ENCODE results near the gene DNHD1.

DNHD1 gene

GRCh38 chr11:6544921-6545850 is 48.1 kb downstream of the DNHD1 start:
- Histone ChIP-seq H3K9me2 (replicated peaks; ENCODE audit: low read depth, low read length) (no peaks in the 10 kb centered on the region), H2AFZ (ENCODE audit: low read length) (no peak overlapping the region), H3K4me1 (ENCODE audit: insufficient read depth, low read length, poor library complexity, severe bottlenecking) (peaks cover 5% of the 10 kb centered on the region), H3F3A (ENCODE audit: low read depth) (no peaks in the 10 kb centered on the region), H3K4me2 (ENCODE audit: low read depth, low read length, poor library complexity, severe bottlenecking) (no peak overlapping the region), H3K9ac (ENCODE audit: low read depth, low read length, poor library complexity, severe bottlenecking) (no peak overlapping the region), H3K36me3 (ENCODE audit: insufficient read depth, low read length) (no peaks in the 10 kb centered on the region; the same call in 1 of the 2 replicates), H3K79me2 (ENCODE audit: insufficient read depth, low read length) (no peaks in the 10 kb centered on the region), H3K27me3 (ENCODE audit: insufficient read depth, low read length, poor library complexity, severe bottlenecking) (no peaks in the 10 kb centered on the region), H4K20me1 (ENCODE audit: insufficient read depth, low read length, poor library complexity, severe bottlenecking) (no peaks in the 10 kb centered on the region), H3K4me3 (ENCODE audit: low read length, poor library complexity, severe bottlenecking) (no peak overlapping the region), H3K9me3 (ENCODE audit: insufficient read depth, low read depth, low read length) (no peaks in the 10 kb centered on the region)
- TF ChIP-seq EZH2phosphoT487 (IDR thresholded peaks at IDR 0.05; ENCODE audit: borderline replicate concordance) (no peak), CTCF (conservative IDR thresholded peaks at IDR 0.05; ENCODE audit: low read length) (no peak)

- H3K4me1 ChIP-seq (ENCODE audit: insufficient read depth, low read length, poor library complexity, severe bottlenecking), result peaks cover 5% of the 10 kb centered on the region
- H3F3A ChIP-seq (ENCODE audit: low read depth), result no peaks in the 10 kb centered on the region
Observed at GRCh38 chr11:6545917-6546605, 49.0 kb downstream of the DNHD1 start.

GRCh38 chr11:6546735-6547134 is 49.7 kb downstream of the DNHD1 start:
- H3K27me3 ChIP-seq (ENCODE audit: insufficient read depth, low read length, poor library complexity, severe bottlenecking), result no peaks in the 10 kb centered on the region
- no peak overlapping the region for H2AFZ ChIP-seq (ENCODE audit: low read length)
- H3K9me2 ChIP-seq (replicated peaks; ENCODE audit: low read depth, low read length), result no peaks in the 10 kb centered on the region

More at GRCh38 chr11:6545917-6546605, 49.0 kb downstream of the DNHD1 start:
- Histone ChIP-seq H3K9me3 (ENCODE audit: insufficient read depth, low read depth, low read length) (no peaks in the 10 kb centered on the region), H3K36me3 (ENCODE audit: insufficient read depth, low read length) (no peaks in the 10 kb centered on the region; the same call in 1 of the 2 replicates), H3K4me3 (ENCODE audit: low read length, poor library complexity, severe bottlenecking) (no peak overlapping the region), H3K27me3 (ENCODE audit: insufficient read depth, low read length, poor library complexity, severe bottlenecking) (no peaks in the 10 kb centered on the region), H3K4me2 (ENCODE audit: low read depth, low read length, poor library complexity, severe bottlenecking) (no peak overlapping the region), H4K20me1 (ENCODE audit: insufficient read depth, low read length, poor library complexity, severe bottlenecking) (no peaks in the 10 kb centered on the region), H2AFZ (ENCODE audit: low read length) (no peak overlapping the region), H3K79me2 (ENCODE audit: insufficient read depth, low read length) (no peaks in the 10 kb centered on the region), H3K9me2 (replicated peaks; ENCODE audit: low read depth, low read length) (no peaks in the 10 kb centered on the region), H3K9ac (ENCODE audit: low read depth, low read length, poor library complexity, severe bottlenecking) (no peak overlapping the region)
- no peak for TF ChIP-seq CTCF (conservative IDR thresholded peaks at IDR 0.05; ENCODE audit: low read length)
- TF ChIP-seq EZH2phosphoT487 (IDR thresholded peaks at IDR 0.05; ENCODE audit: borderline replicate concordance), result no peak

More at GRCh38 chr11:6546735-6547134, 49.7 kb downstream of the DNHD1 start:
- H4K20me1 ChIP-seq (ENCODE audit: insufficient read depth, low read length, poor library complexity, severe bottlenecking), result no peaks in the 10 kb centered on the region
- no peaks in the 10 kb centered on the region for H3F3A ChIP-seq (ENCODE audit: low read depth)
- H3K36me3 ChIP-seq (ENCODE audit: insufficient read depth, low read length), result no peaks in the 10 kb centered on the region; the same call in 1 of the 2 replicates
- H3K4me3 ChIP-seq (ENCODE audit: low read length, poor library complexity, severe bottlenecking), result no peak overlapping the region
- no peaks in the 10 kb centered on the region for H3K79me2 ChIP-seq (ENCODE audit: insufficient read depth, low read length)
- H3K9me3 ChIP-seq (ENCODE audit: insufficient read depth, low read depth, low read length), result no peaks in the 10 kb centered on the region
- no peak overlapping the region for H3K4me2 ChIP-seq (ENCODE audit: low read depth, low read length, poor library complexity, severe bottlenecking)
- TF ChIP-seq CTCF (conservative IDR thresholded peaks at IDR 0.05; ENCODE audit: low read length) (no peak), EZH2phosphoT487 (IDR thresholded peaks at IDR 0.05; ENCODE audit: borderline replicate concordance) (no peak)
- H3K9ac ChIP-seq (ENCODE audit: low read depth, low read length, poor library complexity, severe bottlenecking), result no peak overlapping the region
- H3K4me1 ChIP-seq (ENCODE audit: insufficient read depth, low read length, poor library complexity, severe bottlenecking), result peaks cover 5% of the 10 kb centered on the region

Measured in Loucy (cell line).